Smooth muscle cell (in vitro differentiated cells): Measurements from ENCODE around the gene RPL13A. TPM values are rescaled to one million over a fixed set of nuclear protein-coding genes. Genes with fewer than 3 reads are reported as not detected.

ENCODE experiments used
- DNase-seq: peaks from one replicate; lab custom pipeline; 2025; ENCODE audit not compliant: unreplicated experiment; lab: John Stamatoyannopoulos, UW
- H2AFZ ChIP-seq: fragments of 200-600 bp; sonication (generic); 2 replicates; pipeline ENCODE4 v1.6.0; 2016; ENCODE audit warnings: antibody characterized with exemption, low read depth, mild to moderate bottlenecking
- H3F3A ChIP-seq: fragments of 200-600 bp; sonication (generic); 2 replicates; pipeline ENCODE4 v1.6.0; 2017; ENCODE audit warnings: antibody characterized with exemption, low read depth
- H3K27ac ChIP-seq: fragments of 200-600 bp; sonication (generic); 2 replicates; pipeline ENCODE4 v1.5.1; 2016; ENCODE audit warnings: low read depth, mild to moderate bottlenecking
- H3K27me3 ChIP-seq: fragments of 200-600 bp; sonication (generic); 2 replicates; pipeline ENCODE4 v1.6.1; 2016; ENCODE audit warnings: low read depth, mild to moderate bottlenecking
- H3K36me3 ChIP-seq: fragments of 200-600 bp; sonication (generic); 2 replicates; pipeline ENCODE4 v1.5.1; 2016; ENCODE audit warnings: low read depth
- H3K4me1 ChIP-seq: fragments of 200-600 bp; sonication (generic); 2 replicates; pipeline ENCODE4 v1.5.1; 2016; ENCODE audit warnings: low read depth
- H3K4me2 ChIP-seq: fragments of 200-600 bp; sonication (generic); 2 replicates; pipeline ENCODE4 v1.6.0; 2016; ENCODE audit warnings: mild to moderate bottlenecking
- H3K4me3 ChIP-seq: fragments of 200-600 bp; sonication (generic); 2 replicates; pipeline ENCODE4 v1.5.1; 2016; ENCODE audit warnings: mild to moderate bottlenecking
- H3K79me2 ChIP-seq: fragments of 200-600 bp; sonication (generic); 2 replicates; pipeline ENCODE4 v1.6.0; 2016; ENCODE audit warnings: low read depth, mild to moderate bottlenecking
- H3K9ac ChIP-seq: fragments of 200-600 bp; sonication (generic); 2 replicates; pipeline ENCODE4 v1.6.0; 2016; ENCODE audit warnings: low read depth
- H3K9me3 ChIP-seq: fragments of 200-600 bp; sonication (generic); replicated peaks from 2 replicates; pipeline ENCODE4 v1.5.1; 2016; ENCODE audit warnings: low read depth
- H4K20me1 ChIP-seq: fragments of 200-600 bp; sonication (generic); 2 replicates; pipeline ENCODE4 v1.6.0; 2016; ENCODE audit warnings: low read depth
- CTCF ChIP-seq: fragments of 200-600 bp; sonication (generic); IDR thresholded peaks from 2 replicates; pipeline ENCODE4 v1.5.1; 2017; ENCODE audit warnings: borderline replicate concordance, mild to moderate bottlenecking, antibody characterized with exemption; ENCODE audit not compliant: insufficient read depth, poor library complexity, severe bottlenecking
- WGBS: methylation state at CpG from one replicate; pipeline ENCODE4 v1.1.7; 2016; ENCODE audit warnings: low lambda C conversion rate; 5-methylcytosine and 5-hydroxymethylcytosine counted together
- polyA plus RNA-seq: library from polyadenylated mRNA; unstranded; fragments of >200 nt; fragmentation: Nextera tagmentation; extraction: Ambion mirVana; gene quantifications from 2 replicates; pipeline ENCODE4 v1.2.1, GENCODE V29; 2016
- total RNA-seq: library from RNA; depleted of rRNA; stranded (reverse); fragments of >200 nt; gene quantifications from 2 replicates; pipeline ENCODE4 v1.2.3, GENCODE V29; 2014

Gene RPL13A
- total and polyA plus RNA-seq, 2 experiments from 2014 or later = 732 to 1,154 TPM

GRCh38 chr19:49463960-49464740 lies 23.3 kb upstream of the RPL13A start:
- Histone ChIP-seq H2AFZ (no peak overlapping the region), H3K36me3 (no peaks in the 10 kb centered on the region), H3F3A (no peaks in the 10 kb centered on the region), H3K4me3 (no peak overlapping the region), H3K27ac (no peak overlapping the region), H3K9me3 (no peaks in the 10 kb centered on the region), H3K4me2 (no peak overlapping the region), H3K4me1 (no peaks in the 10 kb centered on the region), H3K9ac (no peak overlapping the region), H3K27me3 (no peaks in the 10 kb centered on the region), H4K20me1 (no peaks in the 10 kb centered on the region), H3K79me2 (no peaks in the 10 kb centered on the region)
- no peak for DNase-seq
- 94% methylated on average over 36 of the region's 39 CpGs for WGBS
- TF ChIP-seq CTCF = no peak

DNA sequence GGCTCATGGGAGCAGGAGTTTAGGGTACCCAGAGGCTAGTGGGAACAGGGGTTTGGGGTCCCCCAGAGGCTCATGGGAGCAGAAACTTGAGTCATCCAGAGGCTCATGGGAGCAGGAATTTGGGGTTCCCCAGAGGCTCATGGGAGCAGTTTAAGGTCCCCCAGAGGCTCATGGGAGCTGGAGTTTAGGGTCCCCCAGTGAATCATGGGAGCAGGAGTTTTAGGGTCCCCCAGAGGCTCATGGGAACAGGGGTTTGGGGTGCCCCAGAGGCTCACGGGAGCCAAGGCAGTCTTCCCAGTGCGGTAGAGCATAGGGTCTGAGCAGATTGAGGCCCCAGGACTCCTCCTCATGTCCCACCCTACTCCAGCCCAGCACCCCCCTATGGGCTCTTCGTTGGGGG lies 22.0 kb upstream of the RPL13A start:
- DNase-seq = no peak
- no peak for TF ChIP-seq CTCF
- Histone ChIP-seq H2AFZ (no peak overlapping the region), H4K20me1 (no peaks in the 10 kb centered on the region), H3K36me3 (no peaks in the 10 kb centered on the region), H3K4me3 (no peak overlapping the region), H3K9ac (no peak overlapping the region), H3K9me3 (no peaks in the 10 kb centered on the region), H3K27me3 (no peaks in the 10 kb centered on the region), H3K79me2 (no peaks in the 10 kb centered on the region), H3K4me1 (no peaks in the 10 kb centered on the region), H3F3A (no peaks in the 10 kb centered on the region), H3K4me2 (no peak overlapping the region), H3K27ac (no peak overlapping the region)
- WGBS = 98% methylated on average over 3 of the region's 3 CpGs

DNA sequence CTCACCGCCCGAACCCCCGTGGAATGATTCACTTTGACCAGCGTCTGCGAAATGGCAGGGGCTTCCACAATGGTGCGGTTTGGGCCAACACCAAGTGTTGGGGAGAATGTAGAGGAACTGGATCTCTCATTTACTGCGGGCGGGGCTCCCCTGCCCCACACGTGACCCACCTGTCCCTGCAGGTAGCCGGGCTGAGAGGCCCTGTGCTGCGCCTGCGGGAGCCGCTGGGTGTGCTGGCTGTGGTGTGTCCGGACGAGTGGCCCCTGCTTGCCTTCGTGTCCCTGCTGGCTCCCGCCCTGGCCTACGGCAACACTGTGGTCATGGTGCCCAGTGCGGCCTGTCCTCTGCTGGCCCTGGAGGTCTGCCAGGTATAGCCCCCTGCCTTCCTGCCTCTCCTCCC lies 19.2 kb upstream of the RPL13A start:
- 84% methylated on average over 19 of the region's 19 CpGs for whole genome bisulfite sequencing
- no peak overlapping the region for H3K4me2 ChIP-seq
- no peak for DNase-seq

More for the DNA sequence above, 19.2 kb upstream of the RPL13A start:
- Histone ChIP-seq H3K36me3 (no peaks in the 10 kb centered on the region), H2AFZ (no peak overlapping the region), H3K27me3 (no peaks in the 10 kb centered on the region), H3K4me1 (no peaks in the 10 kb centered on the region), H3K79me2 (no peaks in the 10 kb centered on the region), H3K9me3 (no peaks in the 10 kb centered on the region), H3F3A (no peaks in the 10 kb centered on the region), H3K27ac (no peak overlapping the region), H3K4me3 (no peak overlapping the region), H4K20me1 (no peaks in the 10 kb centered on the region), H3K9ac (no peak overlapping the region)
- TF ChIP-seq CTCF = no peak
